ENCODE results near the gene ARHGAP6. TPM values are rescaled to one million over a fixed set of nuclear protein-coding genes. Genes with fewer than 3 reads are reported as not detected.
"Not testable (repeated sequence)": the region's sequence is repeated elsewhere in the genome, so short reads cannot be mapped to it uniquely, and the experiment has no call there.

ARHGAP6 gene
- total RNA-seq, 1 experiment from 2014 or later = 0.21 TPM

DNA sequence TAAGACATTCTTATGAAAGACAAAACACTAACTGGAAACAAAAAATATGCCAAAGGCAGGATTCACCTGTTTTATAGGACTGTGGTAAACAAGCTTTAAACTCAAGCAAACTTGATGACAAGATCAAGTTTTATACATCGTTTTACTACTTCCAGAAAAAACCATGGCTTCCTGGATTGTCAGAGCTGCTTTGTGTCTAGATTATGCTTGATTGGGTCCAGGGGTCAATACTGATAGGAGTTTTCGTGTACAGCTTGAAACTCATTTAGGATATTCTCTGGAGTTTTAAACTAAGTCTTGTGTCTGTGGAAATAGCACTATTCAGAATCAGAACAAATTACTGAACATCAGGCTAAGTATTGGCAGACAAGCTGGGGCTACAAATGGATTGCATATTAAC, 541.6 kb downstream of the ARHGAP6 start:
- DNase-seq (ENCODE audit: low read depth, low spot score) = no peak
- in situ Hi-C loops (cut with HindIII; ENCODE audit: low pct_unique_long_range_greater_than_20kb, low sequenced_read_pairs) = no loop called here

DNA sequence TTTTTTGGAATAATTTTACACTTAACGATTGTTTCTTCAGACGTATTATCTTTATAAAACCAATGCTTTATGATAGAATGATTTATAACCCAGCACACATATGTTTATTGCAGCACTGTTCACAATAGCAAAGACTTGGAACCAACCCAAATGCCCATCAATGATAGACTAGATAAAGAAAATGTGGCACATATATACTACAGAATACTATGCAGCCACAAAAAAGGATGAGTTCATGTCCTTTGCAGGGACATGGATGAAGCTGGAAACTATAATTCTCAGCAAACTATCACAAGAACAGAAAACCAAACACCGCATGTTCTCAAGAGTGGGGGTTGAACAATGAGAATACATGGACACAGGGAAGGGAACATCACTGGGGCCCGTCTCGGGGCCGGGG, 542.6 kb downstream of the ARHGAP6 start:
- DNase-seq (ENCODE audit: low read depth, low spot score); in situ Hi-C loops (cut with HindIII; ENCODE audit: low pct_unique_long_range_greater_than_20kb, low sequenced_read_pairs): not testable (repeated sequence)

GRCh38 chrX:11119313-11119943, 546.3 kb downstream of the ARHGAP6 start:
- in situ Hi-C loops (cut with HindIII; ENCODE audit: low pct_unique_long_range_greater_than_20kb, low sequenced_read_pairs) = no loop called here

DNA sequence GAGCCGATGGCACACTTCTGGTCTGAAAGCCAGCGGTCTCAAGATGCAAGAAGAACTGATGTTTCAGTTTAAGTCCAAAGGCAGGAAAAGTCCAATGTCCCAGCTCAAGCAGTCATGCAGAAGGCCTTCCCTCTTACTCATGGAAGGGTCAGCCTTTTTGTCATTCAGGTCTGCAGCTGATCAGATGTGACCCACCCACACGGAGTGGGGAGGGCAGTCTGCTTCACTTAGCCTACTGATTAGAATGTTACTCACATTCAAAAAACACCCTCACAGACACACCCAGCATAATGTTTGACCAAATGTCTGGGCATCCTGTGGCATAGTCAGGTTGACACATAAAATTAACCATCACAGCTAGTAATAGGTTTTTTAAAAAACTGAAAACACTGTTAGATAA, 548.0 kb downstream of the ARHGAP6 start:
- in situ Hi-C loops (cut with HindIII; ENCODE audit: low pct_unique_long_range_greater_than_20kb, low sequenced_read_pairs) = no loop called here
- no peak for DNase-seq (ENCODE audit: low read depth, low spot score)

More at GRCh38 chrX:11119313-11119943, 546.3 kb downstream of the ARHGAP6 start:
- DNase-seq (ENCODE audit: low read depth, low spot score) = no peak

DNA sequence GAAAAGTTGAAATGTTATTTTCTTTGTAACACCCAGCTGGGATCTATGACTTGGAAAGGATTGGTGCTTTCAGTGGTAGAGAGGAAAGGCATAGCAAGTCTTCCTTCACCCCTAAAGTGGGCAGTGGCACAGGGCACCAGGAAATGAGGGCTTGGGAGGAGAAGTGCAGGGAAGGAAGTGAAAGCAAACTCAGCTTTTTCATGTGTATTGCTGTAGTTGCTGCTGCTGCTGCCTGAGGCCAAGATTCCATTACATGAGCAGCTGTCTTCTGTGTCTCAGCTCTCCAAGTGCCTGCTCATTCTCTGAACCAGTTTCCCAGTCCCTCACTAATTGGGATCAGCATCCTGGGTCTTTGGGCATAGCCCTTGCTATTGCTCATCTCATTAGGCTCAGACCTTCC, 552.0 kb downstream of the ARHGAP6 start:
- in situ Hi-C loops (cut with HindIII; ENCODE audit: low pct_unique_long_range_greater_than_20kb, low sequenced_read_pairs) = no loop called here
- DNase-seq (ENCODE audit: low read depth, low spot score) = no peak

GRCh38 chrX:11111947-11112346, 553.8 kb downstream of the ARHGAP6 start:
- in situ Hi-C loops (cut with HindIII; ENCODE audit: low pct_unique_long_range_greater_than_20kb, low sequenced_read_pairs) = no loop called here
- DNase-seq (ENCODE audit: low read depth, low spot score) = no peak

DNA sequence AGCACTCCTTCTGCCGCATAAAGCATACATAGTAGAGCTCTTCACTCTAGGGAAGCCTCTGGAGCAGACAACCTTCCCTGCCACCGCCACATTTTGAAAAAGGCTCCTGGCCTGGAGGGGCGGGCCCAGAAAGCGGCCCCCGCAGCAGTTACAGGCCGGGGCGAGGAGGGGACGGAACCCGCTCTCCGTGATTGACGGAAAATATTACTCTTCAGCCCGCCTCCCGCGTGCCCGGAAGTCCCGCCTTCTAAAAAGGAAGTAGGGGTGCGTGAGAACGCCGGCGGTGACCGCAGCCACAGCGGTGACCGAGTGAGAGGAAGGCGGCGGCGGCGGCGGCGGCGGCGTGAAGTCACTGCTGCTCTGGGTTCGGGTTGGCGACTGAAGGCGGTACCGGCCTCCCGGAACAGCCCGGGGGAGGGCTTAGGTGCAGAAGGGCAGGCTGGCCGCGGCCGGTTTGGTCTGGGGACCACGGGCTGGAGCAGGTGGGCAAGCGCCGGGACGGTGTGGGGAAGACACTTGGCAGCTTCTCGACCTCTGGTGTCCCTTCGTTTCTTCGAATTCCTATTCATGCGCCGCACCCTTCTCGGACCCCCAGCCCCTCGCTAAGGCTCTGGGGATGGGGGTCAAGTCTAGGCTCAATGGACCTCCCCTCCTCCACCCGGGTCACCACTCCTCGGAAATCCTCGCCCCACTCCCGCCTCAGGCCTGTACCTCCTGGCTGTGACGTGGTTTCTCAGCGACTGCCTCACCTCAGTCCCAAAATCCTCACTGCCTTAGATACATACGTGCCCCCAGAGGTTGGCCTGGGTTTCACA, 554.5 kb downstream of the ARHGAP6 start, which contains the start of gene HCCS:
HCCS (plus strand) TSS at position 296 of the 815 bp plus-strand sequence. CDS start 729 bp downstream, outside the sequence.
- DNase-seq (ENCODE audit: low read depth, low spot score) = peak; percentile 81
- in situ Hi-C loops (cut with HindIII; ENCODE audit: low pct_unique_long_range_greater_than_20kb, low sequenced_read_pairs) = no loop called here

DNA sequence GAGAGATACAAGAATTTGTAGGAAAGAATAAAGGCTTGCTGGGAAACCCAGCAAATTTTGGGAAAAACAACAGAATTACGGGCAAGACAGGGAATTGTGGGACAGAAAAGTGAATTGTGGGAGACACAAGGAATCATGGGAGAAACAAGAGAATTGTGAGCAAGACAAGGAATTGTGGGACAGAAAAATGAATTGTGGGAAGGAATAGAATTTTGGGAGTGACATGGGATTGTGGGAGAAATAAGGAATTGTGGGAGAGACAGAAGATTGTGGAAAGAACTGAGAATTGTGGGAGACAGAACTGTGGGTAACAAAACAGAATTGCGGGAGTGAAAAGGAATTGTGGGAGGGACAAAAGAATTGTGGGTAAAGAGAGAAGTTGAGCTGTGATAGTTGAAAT, 555.8 kb downstream of the ARHGAP6 start:
- in situ Hi-C loops (cut with HindIII; ENCODE audit: low pct_unique_long_range_greater_than_20kb, low sequenced_read_pairs) = no loop called here
- DNase-seq (ENCODE audit: low read depth, low spot score) = no peak

DNA sequence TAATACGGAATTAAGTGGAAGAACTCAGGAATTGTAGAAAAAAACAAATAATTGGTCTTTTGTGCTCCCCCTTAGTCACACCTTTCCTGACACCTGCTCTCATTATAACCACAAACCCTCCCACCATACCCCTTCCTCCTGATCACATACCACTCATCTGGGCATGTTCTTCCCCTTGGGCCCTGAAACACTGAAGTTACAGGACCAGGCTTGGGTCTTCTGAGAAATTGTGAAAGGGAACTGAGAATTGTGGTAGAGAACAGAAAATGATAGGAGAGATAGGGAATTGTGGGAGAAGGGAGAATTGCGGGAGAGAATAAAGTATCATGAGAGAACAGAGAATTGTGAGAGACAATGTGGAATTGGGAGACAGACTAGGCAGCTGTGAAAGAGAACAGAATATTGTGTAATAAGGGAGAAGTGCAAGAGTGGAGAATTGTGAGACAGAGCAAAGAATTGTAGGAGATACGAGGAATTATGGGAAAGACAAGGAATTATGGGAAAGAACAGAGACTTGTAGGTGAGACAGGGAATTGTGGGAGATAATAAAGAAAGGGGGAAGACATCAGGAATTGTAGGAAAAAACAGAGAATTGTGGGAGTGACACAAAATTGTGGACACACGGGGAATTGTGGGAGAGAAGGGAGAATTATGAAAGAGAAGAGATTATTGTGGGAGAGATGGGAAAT, 557.3 kb downstream of the ARHGAP6 start:
- no peak for DNase-seq (ENCODE audit: low read depth, low spot score)
- in situ Hi-C loops (cut with HindIII; ENCODE audit: low pct_unique_long_range_greater_than_20kb, low sequenced_read_pairs) = no loop called here

DNA sequence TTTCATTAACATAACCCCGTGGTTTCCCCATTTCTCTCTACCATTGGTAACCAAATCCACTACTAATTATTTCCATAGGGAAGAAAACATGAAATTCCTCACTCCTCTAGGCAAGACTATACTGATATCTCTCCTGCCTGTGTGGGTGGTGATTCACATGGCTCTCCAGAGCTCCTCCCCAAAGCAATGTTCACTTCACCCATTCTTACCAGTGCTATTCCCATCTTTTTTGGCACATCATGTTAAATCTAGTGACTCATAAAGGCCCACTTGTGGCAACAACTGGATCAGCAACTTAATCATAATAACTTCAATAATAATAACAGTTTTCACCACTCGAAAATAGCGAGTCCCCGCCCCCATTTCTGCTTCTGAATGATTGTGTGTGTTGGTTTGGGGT, 560.6 kb downstream of the ARHGAP6 start:
- peak; percentile 21 for DNase-seq (ENCODE audit: low read depth, low spot score)
- in situ Hi-C loops (cut with HindIII; ENCODE audit: low pct_unique_long_range_greater_than_20kb, low sequenced_read_pairs) = no loop called here

- no peak for DNase-seq (ENCODE audit: low read depth, low spot score)
- in situ Hi-C loops (cut with HindIII; ENCODE audit: low pct_unique_long_range_greater_than_20kb, low sequenced_read_pairs) = no loop called here
These were observed 562.0 kb downstream of the ARHGAP6 start for GRCh38 chrX:11103751-11104150.

DNA sequence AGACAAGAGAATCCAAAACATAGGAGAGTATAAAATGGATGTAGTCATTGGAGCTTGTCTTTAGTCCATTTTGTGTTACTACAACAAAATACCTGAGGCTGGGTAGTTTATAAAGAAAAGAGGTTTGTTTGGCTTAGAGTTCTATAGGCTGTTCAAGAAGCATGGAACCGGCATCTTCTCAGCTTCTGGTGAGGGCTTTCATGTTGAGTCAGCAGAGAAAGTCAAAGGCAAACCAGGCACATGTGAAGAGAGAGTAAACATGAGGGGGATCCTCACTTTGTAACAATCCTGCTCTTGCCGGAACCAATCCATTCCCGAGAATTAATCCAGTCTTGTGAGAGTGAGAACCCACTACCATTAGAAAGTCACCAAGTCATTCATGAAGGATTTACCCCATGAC, 562.7 kb downstream of the ARHGAP6 start:
- in situ Hi-C loops (cut with HindIII; ENCODE audit: low pct_unique_long_range_greater_than_20kb, low sequenced_read_pairs) = no loop called here
- no peak for DNase-seq (ENCODE audit: low read depth, low spot score)

DNA sequence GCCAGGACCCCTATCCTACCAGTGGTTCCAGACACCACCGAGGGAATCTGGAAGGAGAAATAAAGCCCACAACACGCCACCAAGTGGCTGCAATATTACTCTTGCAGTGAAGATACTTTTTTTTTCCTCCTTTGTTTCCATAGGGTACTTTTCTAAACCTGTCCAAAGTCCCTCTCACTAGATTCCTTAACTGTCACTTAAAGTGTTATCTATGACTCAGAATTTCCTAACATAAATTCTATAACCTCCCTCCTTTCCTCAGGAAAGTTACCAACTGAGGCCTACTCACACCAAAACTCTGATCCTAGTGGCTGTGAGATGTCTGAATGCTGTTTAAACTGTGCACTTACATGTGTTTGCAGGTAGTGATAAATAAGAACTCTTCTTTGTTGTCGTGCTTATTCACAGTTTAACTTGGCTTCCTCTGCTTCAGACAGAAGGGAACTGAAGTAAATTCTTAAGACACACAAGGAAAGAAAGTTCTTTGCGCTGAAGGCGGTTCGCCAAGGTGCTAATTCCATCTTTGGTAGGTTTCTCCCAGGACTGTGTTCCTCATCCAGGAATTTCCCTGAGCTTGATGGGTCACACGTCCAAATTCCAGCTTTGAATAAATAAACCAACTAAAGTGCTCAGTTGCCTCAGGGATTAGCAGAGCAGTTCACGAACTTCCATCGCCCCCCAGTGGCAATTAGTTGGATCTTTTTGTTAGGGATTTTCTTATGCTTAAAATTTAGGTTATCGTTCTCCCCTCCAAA, 565.3 kb downstream of the ARHGAP6 start:
- DNase-seq (ENCODE audit: low read depth, low spot score) = peak; percentile 52
- in situ Hi-C loops (cut with HindIII; ENCODE audit: low pct_unique_long_range_greater_than_20kb, low sequenced_read_pairs) = no loop called here

GRCh38 chrX:11099465-11099864, 566.3 kb downstream of the ARHGAP6 start:
- in situ Hi-C loops (cut with HindIII; ENCODE audit: low pct_unique_long_range_greater_than_20kb, low sequenced_read_pairs) = no loop called here
- no peak for DNase-seq (ENCODE audit: low read depth, low spot score)

GRCh38 chrX:11097933-11098332, 567.8 kb downstream of the ARHGAP6 start:
- DNase-seq (ENCODE audit: low read depth, low spot score) = no peak
- in situ Hi-C loops (cut with HindIII; ENCODE audit: low pct_unique_long_range_greater_than_20kb, low sequenced_read_pairs) = no loop called here

DNA sequence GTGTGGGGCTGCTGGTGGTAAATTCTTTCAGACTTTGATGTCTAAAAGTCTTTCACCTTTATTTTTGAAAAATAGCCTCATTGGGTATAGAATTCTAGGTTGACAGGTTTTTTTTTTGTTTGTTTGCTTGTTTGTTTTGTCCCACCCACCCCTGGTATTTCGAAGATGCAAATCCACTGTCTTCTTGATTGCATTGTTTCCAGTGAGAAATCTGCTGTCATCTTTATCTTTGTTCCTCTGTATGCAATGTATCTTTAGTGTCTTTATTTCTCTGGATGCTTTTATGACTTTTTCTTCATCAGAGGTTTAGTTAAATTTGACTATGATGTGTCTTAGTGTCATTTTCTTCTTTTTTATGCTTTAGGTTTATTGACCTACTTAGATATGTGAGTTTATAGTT, 575.9 kb downstream of the ARHGAP6 start:
- no peak for DNase-seq (ENCODE audit: low read depth, low spot score)
- in situ Hi-C loops (cut with HindIII; ENCODE audit: low pct_unique_long_range_greater_than_20kb, low sequenced_read_pairs) = no loop called here
